ENCODE data around the gene EPOP. TPM values are rescaled to one million over a fixed set of nuclear protein-coding genes. Genes with fewer than 3 reads are reported as not detected.

EPOP gene
- total and polyA plus RNA-seq, 2 of the 13 experiments (the other 11 are each of a cell fraction or from before 2014, with no cell fraction given): 14.7 to 37.8 TPM

GRCh38 chr17:38656959-38657823, 17.6 kb downstream of the EPOP start (continued):
- peak; percentile 10; the same call in 1 of the 2 replicates for TF ChIP-seq CTCF (CRISPR knock-in tag; IDR thresholded peaks at IDR 0.05)
- TF ChIP-seq NFIC (IDR thresholded peaks at IDR 0.05; ENCODE audit: low read length): peak; percentile 78
- TF ChIP-seq, protein P1, sequence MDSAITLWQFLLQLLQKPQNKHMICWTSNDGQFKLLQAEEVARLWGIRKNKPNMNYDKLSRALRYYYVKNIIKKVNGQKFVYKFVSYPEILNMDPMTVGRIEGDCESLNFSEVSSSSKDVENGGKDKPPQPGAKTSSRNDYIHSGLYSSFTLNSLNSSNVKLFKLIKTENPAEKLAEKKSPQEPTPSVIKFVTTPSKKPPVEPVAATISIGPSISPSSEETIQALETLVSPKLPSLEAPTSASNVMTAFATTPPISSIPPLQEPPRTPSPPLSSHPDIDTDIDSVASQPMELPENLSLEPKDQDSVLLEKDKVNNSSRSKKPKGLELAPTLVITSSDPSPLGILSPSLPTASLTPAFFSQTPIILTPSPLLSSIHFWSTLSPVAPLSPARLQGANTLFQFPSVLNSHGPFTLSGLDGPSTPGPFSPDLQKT (CRISPR knock-in tag; IDR thresholded peaks at IDR 0.05; ENCODE audit: borderline replicate concordance): no peak
- peak; percentile 97 for TF ChIP-seq MED1 (CRISPR knock-in tag; IDR thresholded peaks at IDR 0.05)
- peak in 1 of 2 experiments; percentile 74; a peak in 2 of 4 replicates for TF ChIP-seq ATF4 (CRISPR knock-in tag; IDR thresholded peaks at IDR 0.05)
- TF ChIP-seq HOXA3 (CRISPR knock-in tag; IDR thresholded peaks at IDR 0.05): peak; percentile 81
- TF ChIP-seq SNRNP70 (IDR thresholded peaks at IDR 0.05; ENCODE audit: low read depth, low read length): no peak
- peak; percentile 76; the same call in 1 of the 2 replicates for TF ChIP-seq FOXA3 (CRISPR knock-in tag; IDR thresholded peaks at IDR 0.05)
- no peak for TF ChIP-seq CENPT (CRISPR knock-in tag; IDR thresholded peaks at IDR 0.05; ENCODE audit: low read depth)
- TF ChIP-seq SP4 (CRISPR knock-in tag; IDR thresholded peaks at IDR 0.05): peak; percentile 54
- TF ChIP-seq ZNF34 (CRISPR knock-in tag; IDR thresholded peaks at IDR 0.05; ENCODE audit: borderline replicate concordance): no peak
- peak; percentile 38; the same call in 1 of the 2 replicates for TF ChIP-seq NR2F2 (IDR thresholded peaks at IDR 0.05; ENCODE audit: borderline replicate concordance, low read depth)
- TF ChIP-seq RFX1 (IDR thresholded peaks at IDR 0.05): no peak
- TF ChIP-seq PHF21A (CRISPR knock-in tag; IDR thresholded peaks at IDR 0.05): peak; percentile 98
- TF ChIP-seq KAT2B (IDR thresholded peaks at IDR 0.05; ENCODE audit: borderline replicate concordance, low read depth, low read length): no peak
